Epithelial cell of proximal tubule (primary cell): Measurements from ENCODE around the gene PMFBP1. TPM values are rescaled to one million over a fixed set of nuclear protein-coding genes. Genes with fewer than 3 reads are reported as not detected.
A peak's percentile ranks its signal among the peaks of the same experiment; 100 is the strongest.

ENCODE experiments used
- DNase-seq: peaks from one replicate; pipeline ENCODE4 v3.0.0-alpha.2; 2011; ENCODE audit warnings: low read depth
- H3K4me3 ChIP-seq: 2 replicates; pipeline ENCODE4 v1.5.1; 2011; ENCODE audit warnings: low read depth, mild to moderate bottlenecking, low read length
- CTCF ChIP-seq: conservative IDR thresholded peaks from 2 replicates; pipeline ENCODE4 v1.5.1; 2012; ENCODE audit warnings: low read depth, mild to moderate bottlenecking, low read length
- total RNA-seq: library from RNA; depleted of rRNA; stranded (reverse); fragments of >200 nt; gene quantifications from 2 replicates; pipeline ENCODE4 v1.2.3, GENCODE V29; 2015

Gene PMFBP1
- total RNA-seq, 1 donor from 2014 or later = 0.52 TPM

- peak; percentile 69 for TF ChIP-seq CTCF
- DNase-seq = no peak
- no peak overlapping the region for H3K4me3 ChIP-seq
These were observed 72.6 kb downstream of the PMFBP1 start for GRCh38 chr16:72099377-72099818.

GRCh38 chr16:72098936-72099335 is 73.0 kb downstream of the PMFBP1 start:
- H3K4me3 ChIP-seq = no peak overlapping the region
- no peak for TF ChIP-seq CTCF
- no peak for DNase-seq

GRCh38 chr16:72094266-72094610 is 77.7 kb downstream of the PMFBP1 start:
- peak overlapping the region; percentile 99 for H3K4me3 ChIP-seq
- TF ChIP-seq CTCF = no peak
- no peak for DNase-seq

GRCh38 chr16:72093448-72094265 is 78.3 kb downstream of the PMFBP1 start, which contains the start of the genes DHX38 and TXNL4B:
DHX38 (plus strand) TSS chr16:72093847; CDS start chr16:72096158, 2,311 bp downstream.
TXNL4B (minus strand) TSS chr16:72093620; CDS start chr16:72090749, 2,871 bp downstream.
- TF ChIP-seq CTCF = no peak
- peak; percentile 94 for DNase-seq
- peak within 1 kb of the TSS; percentile 99 for H3K4me3 ChIP-seq

GRCh38 chr16:72092832-72093447 is 79.0 kb downstream of the PMFBP1 start:
- no peak for DNase-seq
- peak overlapping the region; percentile 99 for H3K4me3 ChIP-seq
- no peak for TF ChIP-seq CTCF

- no peak for TF ChIP-seq CTCF
- no peak overlapping the region for H3K4me3 ChIP-seq
- DNase-seq = no peak
These were observed 80.7 kb downstream of the PMFBP1 start for GRCh38 chr16:72091217-72091616.

- no peak overlapping the region for H3K4me3 ChIP-seq
- no peak for TF ChIP-seq CTCF
- no peak for DNase-seq
These were observed 87.0 kb downstream of the PMFBP1 start for GRCh38 chr16:72085002-72085401.
